HG02884 (cell line): Measurements from ENCODE around the gene CTAG1A.
"Not testable (repeated sequence)": the region's sequence is repeated elsewhere in the genome, so short reads cannot be mapped to it uniquely, and the experiment has no call there.

ENCODE experiments used
- ATAC-seq: cut with Tn5 transposase; IDR thresholded peaks from one replicate; pipeline ENCODE4 v1.9.1; 2021; ENCODE audit warnings: mild to moderate bottlenecking, moderate library complexity; ENCODE audit not compliant: unreplicated experiment

The CTAG1A gene

GRCh38 chrX:154584585-154585183, at the start of gene CTAG1A:
TSS of gene CTAG1A (plus strand) at chrX:154585133. CDS start at chrX:154585207, 74 bp downstream.
- not testable (repeated sequence) for ATAC-seq

DNA sequence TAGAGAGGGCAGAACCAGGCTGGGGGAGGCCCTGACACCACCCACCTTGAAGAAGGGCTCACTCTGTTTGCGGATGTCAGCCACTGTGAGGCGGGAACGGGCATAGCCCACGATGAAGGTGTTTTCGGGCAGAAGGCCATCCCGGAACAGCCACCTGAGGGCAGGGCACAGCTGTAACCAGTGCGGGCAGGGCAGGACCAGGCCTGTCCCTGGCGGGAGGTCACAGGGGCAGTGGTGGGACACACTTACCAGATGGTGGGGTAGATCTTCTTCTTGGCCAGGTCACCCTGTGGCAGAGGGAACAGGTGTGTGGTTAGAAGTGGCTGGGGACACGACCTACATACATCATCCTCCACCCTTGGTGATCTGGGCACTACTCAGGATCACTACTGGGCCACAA, 49.0 kb upstream of the CTAG1A start:
- ATAC-seq, result no peak

- no peak for ATAC-seq
These were observed 45.9 kb upstream of the CTAG1A start for GRCh38 chrX:154539077-154539476.

DNA sequence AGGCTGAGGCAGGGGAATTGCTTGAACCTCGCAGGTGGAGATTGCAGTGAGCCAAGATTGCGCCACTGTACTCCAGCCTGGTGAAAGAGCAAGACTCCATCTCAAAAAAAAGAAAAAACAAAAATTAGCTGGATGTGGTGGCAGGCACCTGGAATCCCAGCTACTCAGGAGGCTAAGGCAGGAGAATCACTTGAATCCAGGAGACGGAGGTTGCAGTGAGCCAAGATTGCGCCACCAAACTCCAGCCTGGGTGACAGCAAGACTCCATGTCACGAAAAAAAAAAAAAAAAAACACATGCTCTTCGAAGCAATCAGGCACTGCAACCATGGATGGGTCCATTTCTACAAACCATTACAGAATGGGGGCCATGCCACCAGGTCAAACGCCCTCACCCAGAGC, 44.6 kb upstream of the CTAG1A start:
- ATAC-seq, result not testable (repeated sequence)

- ATAC-seq, result no peak
These were observed 43.9 kb upstream of the CTAG1A start for GRCh38 chrX:154540897-154541535.

- ATAC-seq, result no peak
These were observed 43.4 kb upstream of the CTAG1A start for GRCh38 chrX:154541589-154541895.

GRCh38 chrX:154541896-154542722, 42.8 kb upstream of the CTAG1A start:
- ATAC-seq, result no peak

- no peak for ATAC-seq
These were observed 42.1 kb upstream of the CTAG1A start for GRCh38 chrX:154542723-154543424.

- no peak for ATAC-seq
These were observed 39.2 kb upstream of the CTAG1A start for GRCh38 chrX:154545673-154546274.

- peak; percentile 51 for ATAC-seq
These were observed 38.3 kb upstream of the CTAG1A start, which contains the start of gene G6PD for GRCh38 chrX:154546354-154547244. TSS of gene G6PD (minus strand) at chrX:154546846. CDS start at chrX:154546155, 691 bp downstream.

DNA sequence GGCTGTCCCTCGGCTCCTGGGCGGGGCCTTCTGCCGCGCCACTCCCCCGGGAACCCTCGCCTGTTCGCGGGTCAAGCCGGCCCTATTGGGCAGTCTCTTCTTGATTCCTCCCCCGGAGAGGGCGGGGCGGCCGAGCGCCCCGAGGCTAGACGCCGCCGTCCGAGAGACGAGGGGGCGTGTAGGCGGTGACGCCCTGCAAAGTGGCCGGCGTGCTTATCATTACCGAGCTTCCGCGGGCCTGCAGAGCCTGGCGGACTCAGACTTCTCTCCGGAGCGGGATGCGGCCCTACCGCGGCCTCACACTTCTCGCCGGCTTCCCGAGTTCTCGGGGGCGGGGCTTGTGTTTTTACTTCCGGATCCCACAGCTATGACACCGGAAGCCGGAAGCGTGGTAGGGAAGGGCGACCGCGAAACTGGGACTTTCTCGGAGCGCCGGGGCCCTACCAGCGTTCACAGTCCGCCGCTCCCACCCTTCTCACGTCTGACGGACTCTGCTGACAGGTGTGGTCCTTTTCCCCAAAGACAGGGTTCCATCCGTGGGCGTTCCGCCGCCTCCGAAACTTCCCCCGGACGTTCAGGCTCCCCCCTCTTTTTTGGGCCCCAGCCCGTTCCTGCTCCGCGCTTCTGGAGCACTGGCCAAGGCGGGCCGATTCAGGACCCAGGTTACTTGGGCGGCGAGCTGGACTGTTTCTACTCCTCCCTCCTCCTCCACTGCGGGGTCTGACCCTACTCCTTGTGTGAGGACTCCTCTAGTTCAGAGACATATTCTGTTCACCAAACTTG, 37.5 kb upstream of the CTAG1A start, which contains the start of gene IKBKG:
Gene IKBKG (plus strand): TSS at position 376 of the 783 bp plus-strand sequence. CDS start 4,383 bp downstream, outside the sequence.
- peak; percentile 65 for ATAC-seq

DNA sequence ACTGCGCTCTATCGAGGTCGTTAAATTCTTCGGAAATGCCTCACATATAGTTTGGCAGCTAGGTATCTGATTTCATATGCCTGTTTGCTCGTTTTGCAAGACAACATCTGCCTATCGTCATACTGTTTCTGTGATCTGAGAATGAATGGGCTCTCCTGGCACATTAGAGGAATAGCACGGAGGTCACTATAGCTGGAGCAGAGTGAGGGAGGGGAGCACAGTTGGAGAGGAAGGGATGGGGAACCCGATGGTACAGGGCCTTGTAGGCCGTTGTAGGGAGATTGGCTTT, 37.0 kb upstream of the CTAG1A start:
- ATAC-seq, result no peak

- no peak for ATAC-seq
These were observed 35.2 kb upstream of the CTAG1A start for GRCh38 chrX:154549766-154550165.

GRCh38 chrX:154552112-154552806, 32.7 kb upstream of the CTAG1A start:
- ATAC-seq, result not testable (repeated sequence)

DNA sequence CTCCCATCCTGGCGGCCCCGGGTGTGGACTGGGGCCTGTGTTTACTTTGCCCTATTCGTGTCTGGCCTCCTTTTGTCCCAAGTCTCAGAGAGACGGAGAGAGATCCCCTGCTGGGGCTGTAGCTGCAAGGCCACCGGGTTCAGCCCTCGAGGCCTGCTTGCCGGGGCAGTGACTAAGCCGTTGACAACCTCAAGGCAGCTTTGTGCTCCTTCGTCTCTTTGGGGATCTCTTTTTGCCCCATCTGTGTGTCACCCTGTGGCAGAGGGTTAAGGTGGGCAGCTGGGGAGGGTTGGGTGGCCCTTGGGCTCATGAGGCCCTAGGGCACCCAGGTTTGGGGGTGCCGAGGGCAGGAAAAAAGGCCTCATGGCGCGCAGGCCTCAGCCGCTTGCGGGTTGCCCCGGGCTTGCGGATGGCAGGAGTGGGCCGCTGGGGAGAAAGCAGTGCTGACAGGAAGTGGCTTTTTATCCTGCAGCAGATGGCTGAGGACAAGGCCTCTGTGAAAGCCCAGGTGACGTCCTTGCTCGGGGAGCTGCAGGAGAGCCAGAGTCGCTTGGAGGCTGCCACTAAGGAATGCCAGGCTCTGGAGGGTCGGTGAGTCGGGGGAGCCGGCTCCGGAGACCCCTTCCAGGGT, 26.8 kb upstream of the CTAG1A start:
- ATAC-seq, result not testable (repeated sequence)

DNA sequence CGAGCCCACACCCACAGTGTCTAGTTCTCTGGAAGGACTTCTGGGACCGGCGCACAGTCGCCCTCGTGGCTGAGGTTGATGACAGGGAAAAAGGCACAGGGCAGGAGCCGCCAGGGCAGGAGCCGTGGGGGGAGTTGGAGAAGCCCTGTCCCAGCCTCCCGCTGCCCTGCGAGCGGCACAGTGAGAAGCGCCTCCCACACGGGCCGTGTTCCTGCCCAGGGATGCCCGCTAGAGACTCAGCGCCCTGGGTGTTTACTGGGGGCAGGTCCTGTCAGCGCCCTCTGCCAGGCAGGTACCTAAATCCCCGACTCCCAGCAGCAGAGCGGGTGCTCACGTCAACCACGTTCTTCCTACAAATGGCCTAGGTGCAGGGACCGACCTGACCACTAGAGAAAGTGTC, 26.0 kb upstream of the CTAG1A start:
- not testable (repeated sequence) for ATAC-seq

DNA sequence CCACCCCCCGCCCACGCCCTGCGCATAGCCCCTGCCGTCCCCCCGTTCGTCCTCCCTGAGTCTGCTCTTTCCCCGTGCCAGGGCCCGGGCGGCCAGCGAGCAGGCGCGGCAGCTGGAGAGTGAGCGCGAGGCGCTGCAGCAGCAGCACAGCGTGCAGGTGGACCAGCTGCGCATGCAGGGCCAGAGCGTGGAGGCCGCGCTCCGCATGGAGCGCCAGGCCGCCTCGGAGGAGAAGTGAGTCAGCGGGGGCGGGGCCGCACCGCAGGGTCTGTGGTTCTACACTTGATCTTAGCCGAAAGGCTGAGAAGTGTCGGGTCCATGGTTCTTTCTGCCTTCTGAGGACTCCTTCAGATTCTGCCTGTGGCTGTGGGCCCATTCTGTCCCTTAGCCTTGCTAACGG, 24.6 kb upstream of the CTAG1A start:
- not testable (repeated sequence) for ATAC-seq

- not testable (repeated sequence) for ATAC-seq
These were observed 22.6 kb upstream of the CTAG1A start for GRCh38 chrX:154562295-154562694.
